ENCODE results near the gene MUC6.

Gene MUC6

GRCh38 chr11:1036303-1036923, at the start of gene MUC6:
Gene MUC6 (minus strand): TSS chr11:1036718. CDS start chr11:1036655, 63 bp downstream.
- no peak for DNase-seq

GRCh38 chr11:1085440-1086170, 49.1 kb upstream of the MUC6 start:
- DNase-seq = no peak

- no peak for DNase-seq
Measured at GRCh38 chr11:1084561-1085439, 48.3 kb upstream of the MUC6 start.

GRCh38 chr11:1083621-1084551, 47.4 kb upstream of the MUC6 start:
- DNase-seq = no peak

- DNase-seq = no peak
Measured at GRCh38 chr11:1082728-1083620, 46.5 kb upstream of the MUC6 start.

GRCh38 chr11:1082346-1082727, 45.8 kb upstream of the MUC6 start:
- DNase-seq = no peak

- DNase-seq = no peak
Measured at GRCh38 chr11:1081601-1082311, 45.2 kb upstream of the MUC6 start.

- no peak for DNase-seq
Measured at GRCh38 chr11:1078191-1078601, 41.7 kb upstream of the MUC6 start.

- no peak for DNase-seq
Measured at GRCh38 chr11:1077417-1078119, 41.0 kb upstream of the MUC6 start.

GRCh38 chr11:1077033-1077416, 40.5 kb upstream of the MUC6 start:
- DNase-seq = no peak

- no peak for DNase-seq
Measured at GRCh38 chr11:1076061-1076665, 39.6 kb upstream of the MUC6 start.

- DNase-seq = no peak
Measured at GRCh38 chr11:1075341-1075911, 38.9 kb upstream of the MUC6 start.

- no peak for DNase-seq
Measured at GRCh38 chr11:1074244-1075221, 38.0 kb upstream of the MUC6 start, which contains the start of gene MUC2. Gene MUC2 (plus strand): TSS chr11:1074874.

- no peak for DNase-seq
Measured at GRCh38 chr11:1073851-1074243, 37.3 kb upstream of the MUC6 start.

GRCh38 chr11:1073261-1073724, 36.8 kb upstream of the MUC6 start:
- peak; percentile 31 for DNase-seq

GRCh38 chr11:1072821-1073231, 36.3 kb upstream of the MUC6 start:
- no peak for DNase-seq

- no peak for DNase-seq
Measured at GRCh38 chr11:1072116-1072820, 35.8 kb upstream of the MUC6 start.
